Activated CD8-positive, alpha-beta memory T cell treated with anti-CD3 and anti-CD28 coated beads, Interleukin-2, amount 50 U/mL, for 1 hour (primary cell): ENCODE measurements around the gene CNTFR.

ENCODE experiments used
- DNase-seq: peaks from one replicate; pipeline ENCODE4 v3.0.0-alpha.2; 2020; ENCODE audit errors: extremely low read depth

The CNTFR gene

DNA sequence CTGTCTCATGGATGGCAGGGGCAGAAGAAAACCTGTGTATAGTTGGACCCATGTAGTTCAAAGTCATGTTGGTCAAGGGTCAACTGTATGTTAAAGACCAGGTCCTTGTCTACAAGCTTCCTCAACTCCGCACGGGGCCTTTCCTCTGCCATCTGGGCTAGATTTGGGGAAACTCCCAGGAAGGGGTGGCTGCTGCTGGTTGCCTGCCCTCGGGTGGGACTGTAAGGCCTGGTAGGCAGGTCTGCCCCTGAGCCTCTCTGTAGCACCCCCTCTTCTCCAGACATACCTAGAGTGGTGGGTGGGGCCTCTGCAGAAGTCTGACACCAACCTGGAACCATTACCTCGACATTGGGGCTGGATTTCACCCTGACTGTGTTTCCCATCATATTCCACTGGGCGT lies 82.0 kb downstream of the CNTFR start:
- no peak for DNase-seq

- no peak for DNase-seq
Measured at GRCh38 chr9:34506623-34507022, 82.9 kb downstream of the CNTFR start.

- DNase-seq, result no peak
Measured at GRCh38 chr9:34505370-34506120, 84.0 kb downstream of the CNTFR start.

- no peak for DNase-seq
Measured at GRCh38 chr9:34503406-34503805, 86.1 kb downstream of the CNTFR start.

DNA sequence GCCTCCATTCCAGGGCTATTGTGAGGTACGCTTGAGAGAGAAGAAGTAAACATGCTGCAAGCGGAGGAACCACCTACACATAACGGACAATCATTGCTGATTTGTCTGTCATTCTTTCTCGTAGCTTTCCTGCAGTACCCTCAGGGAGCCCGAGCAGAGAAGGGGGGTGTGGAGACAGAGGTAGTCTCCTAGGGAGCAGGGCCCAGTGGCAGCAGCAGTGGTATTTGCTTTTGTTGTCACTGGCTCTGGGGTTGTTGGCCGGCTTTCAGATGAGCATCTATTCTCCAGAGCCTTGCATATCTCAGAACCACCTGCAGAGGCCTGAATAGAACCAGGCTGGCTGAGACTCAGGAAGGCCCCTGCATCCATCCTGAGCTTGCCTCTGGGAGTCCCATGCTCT lies 86.6 kb downstream of the CNTFR start:
- no peak for DNase-seq

- DNase-seq, result no peak
Measured at GRCh38 chr9:34502471-34502870, 87.1 kb downstream of the CNTFR start.

GRCh38 chr9:34501889-34502425 lies 87.6 kb downstream of the CNTFR start:
- DNase-seq, result no peak
